GM19372 (cell line): ENCODE results near the gene FAM124B.
"Not testable (repeated sequence)": the region's sequence is repeated elsewhere in the genome, so short reads cannot be mapped to it uniquely, and the experiment has no call there.

Experiments
- ATAC-seq: cut with Tn5 transposase; IDR thresholded peaks from one replicate; pipeline ENCODE4 v1.9.1; 2021; ENCODE audit warnings: mild to moderate bottlenecking, low read depth, moderate library complexity; ENCODE audit not compliant: unreplicated experiment

FAM124B gene

GRCh38 chr2:224416656-224417360 lies 14.9 kb upstream of the FAM124B start:
- ATAC-seq, result no peak

DNA sequence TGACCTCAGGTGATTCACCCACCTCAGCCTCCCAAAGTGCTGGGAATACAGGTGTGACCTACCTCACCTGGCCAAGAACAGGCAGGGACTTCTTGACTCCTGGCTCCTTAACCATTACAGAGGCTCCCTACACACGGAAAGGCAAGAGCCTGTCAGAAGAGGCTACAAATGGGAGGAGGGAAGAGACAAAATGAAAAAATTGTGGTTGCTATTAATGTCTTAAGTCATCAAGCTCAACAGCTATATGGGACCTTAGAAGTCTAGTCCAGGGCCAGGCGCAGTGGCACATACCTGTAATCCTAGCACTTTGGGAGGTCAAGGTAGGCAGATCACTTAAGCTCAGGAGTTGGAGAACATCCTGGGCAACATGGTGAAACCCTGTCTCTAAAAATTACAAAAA lies 11.5 kb upstream of the FAM124B start:
- no peak for ATAC-seq

GRCh38 chr2:224412141-224413015 lies 10.5 kb upstream of the FAM124B start:
- no peak for ATAC-seq

DNA sequence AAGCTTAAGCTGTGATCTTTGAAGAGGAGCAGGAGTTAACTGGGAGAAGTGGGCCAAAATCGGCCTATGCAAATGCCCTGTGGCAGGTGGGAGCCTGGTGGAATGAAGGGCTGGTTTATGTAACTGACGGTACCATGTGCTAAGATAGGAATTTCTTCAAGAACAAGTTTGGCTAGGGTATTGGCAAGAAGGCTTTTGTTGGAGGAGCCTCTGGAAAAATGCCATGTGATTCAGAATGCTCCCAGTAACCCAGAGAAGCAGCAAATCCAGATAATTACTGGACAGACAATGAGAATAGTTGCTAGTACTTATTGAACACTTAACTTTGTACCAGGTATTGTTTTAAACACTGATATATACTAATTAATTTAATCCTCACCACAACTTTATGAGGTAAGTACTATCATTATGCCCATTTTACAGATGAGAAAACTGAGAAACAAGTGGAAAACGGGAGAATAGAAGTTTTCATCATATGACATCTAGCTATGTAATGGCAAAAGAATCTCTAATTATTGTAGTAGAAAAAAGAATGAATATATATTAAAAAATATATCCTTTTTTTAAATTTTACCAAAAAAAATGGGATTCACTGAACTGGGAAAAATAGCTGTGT lies 9.1 kb upstream of the FAM124B start:
- ATAC-seq, result no peak

GRCh38 chr2:224408676-224409075 lies 6.8 kb upstream of the FAM124B start:
- no peak for ATAC-seq

DNA sequence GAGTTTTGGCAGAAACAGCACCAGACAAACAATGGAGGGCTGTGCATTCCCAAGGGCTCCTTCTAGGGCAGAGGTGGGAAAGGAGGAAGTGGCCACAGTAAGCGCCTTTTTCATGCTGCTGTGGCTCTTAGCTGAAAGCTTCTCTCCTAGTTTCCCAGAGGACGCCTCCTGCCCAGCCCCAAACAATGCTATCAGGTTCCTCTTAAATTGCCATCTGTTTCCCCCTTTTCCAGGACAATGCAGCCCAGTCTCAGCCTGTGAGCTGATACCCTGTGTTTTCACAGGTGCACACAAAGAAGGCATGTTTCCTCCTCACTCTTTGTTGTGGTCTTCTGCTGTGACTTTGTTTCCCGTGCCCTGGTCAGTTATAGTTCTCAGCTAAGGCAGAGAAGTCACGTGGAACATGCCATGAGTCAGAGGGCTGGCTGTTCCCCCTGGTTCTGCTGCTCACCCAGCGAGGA lies 5.4 kb upstream of the FAM124B start:
- ATAC-seq, result no peak

GRCh38 chr2:224405841-224406370 lies 4.0 kb upstream of the FAM124B start:
- ATAC-seq, result no peak

DNA sequence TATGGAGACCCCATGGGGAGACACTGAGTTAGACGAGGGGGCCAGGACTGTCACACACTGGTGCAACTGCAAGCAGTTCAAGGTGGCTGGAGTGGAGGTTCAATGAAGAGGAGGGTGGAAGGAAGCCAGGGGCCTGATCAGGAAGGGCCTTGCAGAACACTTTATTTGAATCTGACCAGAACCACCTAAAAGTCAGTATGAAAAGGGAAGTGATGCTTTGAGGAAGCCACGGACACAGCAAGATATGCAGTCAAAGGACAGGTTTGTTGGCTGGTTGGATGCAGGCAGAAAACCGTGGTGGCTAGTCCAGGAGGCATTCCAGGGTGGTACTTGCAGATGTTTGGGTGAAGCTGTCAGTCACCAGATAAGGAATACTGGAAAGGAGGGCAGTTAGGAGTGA lies 3.5 kb upstream of the FAM124B start:
- ATAC-seq, result no peak

DNA sequence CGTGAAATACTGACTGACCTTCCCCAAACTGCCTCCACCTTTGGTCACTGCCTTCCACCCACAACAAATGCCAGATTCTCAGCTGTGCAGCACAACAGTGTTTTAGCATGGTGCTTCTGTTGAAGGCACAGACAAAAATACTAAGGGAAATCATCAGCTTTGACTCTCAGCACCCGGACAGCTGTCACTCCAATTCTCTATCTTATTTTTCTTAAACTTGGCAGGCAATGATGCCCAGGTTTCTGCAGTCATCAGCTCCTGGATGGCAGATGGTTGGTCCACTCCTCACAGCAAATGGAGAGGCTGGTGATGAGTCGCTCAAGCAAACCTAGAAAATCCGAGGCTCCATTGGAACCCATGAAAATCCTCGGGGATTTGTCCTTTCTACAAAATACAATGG lies 2.9 kb upstream of the FAM124B start:
- no peak for ATAC-seq

- ATAC-seq, result no peak
These were observed 1.8 kb upstream of the FAM124B start for GRCh38 chr2:224403657-224404056.

- no peak for ATAC-seq
These were observed 848 bp downstream of the FAM124B start for GRCh38 chr2:224400886-224401632.

DNA sequence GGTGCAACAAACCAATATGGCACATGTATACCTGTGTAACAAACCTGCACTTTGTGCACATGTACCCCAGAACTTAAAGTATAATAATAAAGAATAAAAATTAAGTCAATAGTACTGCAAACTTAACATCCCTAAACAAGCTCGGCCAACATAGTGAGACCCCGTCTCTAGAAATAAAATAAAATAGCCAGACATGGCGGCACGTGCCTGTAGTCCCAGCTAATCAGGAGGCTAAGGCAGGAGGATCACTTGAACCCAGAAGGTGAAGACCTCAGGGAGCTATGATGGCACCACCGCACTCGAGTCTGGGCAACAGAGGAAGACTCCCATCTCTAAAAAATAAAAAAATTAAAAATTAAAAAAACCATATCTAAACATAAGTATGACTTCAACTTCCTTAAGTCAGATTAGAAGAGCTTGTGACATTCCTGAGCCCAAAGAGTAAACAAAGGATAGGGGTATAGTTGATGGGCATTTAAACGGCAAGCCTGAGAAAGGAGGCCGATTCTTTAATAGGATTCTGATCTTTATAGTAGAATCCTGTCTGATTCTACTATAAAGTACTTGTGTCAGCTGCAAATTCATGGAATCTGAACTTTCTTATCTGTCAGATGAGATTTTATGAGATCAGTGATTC lies 1.6 kb downstream of the FAM124B start:
- no peak for ATAC-seq

DNA sequence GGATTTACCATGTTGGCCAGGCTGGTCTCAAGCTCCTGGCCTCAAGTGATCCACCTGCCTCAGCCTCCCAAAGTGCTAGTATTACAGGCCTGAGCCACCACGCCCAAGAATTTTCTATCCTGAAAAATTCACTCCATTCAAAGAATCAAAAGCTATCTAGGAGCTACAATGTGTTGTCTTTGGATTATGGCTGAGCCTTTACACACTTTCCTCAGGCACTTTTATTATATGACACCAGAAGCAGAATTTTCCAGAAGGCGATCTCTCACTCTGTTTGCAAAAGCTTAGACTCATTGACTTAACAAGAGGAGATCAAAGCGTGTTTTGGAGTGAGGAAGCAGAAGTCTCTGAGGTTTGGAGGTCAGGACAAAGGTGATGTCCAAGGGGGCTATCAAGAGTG lies 3.6 kb downstream of the FAM124B start:
- no peak for ATAC-seq

DNA sequence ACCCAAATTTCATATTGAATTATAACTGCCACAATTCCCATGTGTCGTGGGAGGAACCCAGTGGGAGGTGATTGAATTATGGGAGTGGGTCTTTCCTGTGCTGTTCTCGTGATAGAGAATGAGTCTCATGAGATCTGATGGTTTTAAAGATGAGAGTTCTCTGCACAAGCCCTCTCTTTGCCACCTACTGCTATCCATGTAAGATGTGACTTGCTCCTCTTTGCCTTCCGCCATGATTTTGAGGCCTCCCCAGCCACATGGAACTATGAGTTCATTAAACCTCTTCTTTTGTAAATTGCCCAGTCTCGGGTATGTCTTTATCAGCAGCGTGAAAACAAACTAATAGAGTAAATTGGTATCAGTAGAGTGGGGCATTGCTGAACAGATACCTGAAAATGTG lies 4.8 kb downstream of the FAM124B start:
- not testable (repeated sequence) for ATAC-seq

DNA sequence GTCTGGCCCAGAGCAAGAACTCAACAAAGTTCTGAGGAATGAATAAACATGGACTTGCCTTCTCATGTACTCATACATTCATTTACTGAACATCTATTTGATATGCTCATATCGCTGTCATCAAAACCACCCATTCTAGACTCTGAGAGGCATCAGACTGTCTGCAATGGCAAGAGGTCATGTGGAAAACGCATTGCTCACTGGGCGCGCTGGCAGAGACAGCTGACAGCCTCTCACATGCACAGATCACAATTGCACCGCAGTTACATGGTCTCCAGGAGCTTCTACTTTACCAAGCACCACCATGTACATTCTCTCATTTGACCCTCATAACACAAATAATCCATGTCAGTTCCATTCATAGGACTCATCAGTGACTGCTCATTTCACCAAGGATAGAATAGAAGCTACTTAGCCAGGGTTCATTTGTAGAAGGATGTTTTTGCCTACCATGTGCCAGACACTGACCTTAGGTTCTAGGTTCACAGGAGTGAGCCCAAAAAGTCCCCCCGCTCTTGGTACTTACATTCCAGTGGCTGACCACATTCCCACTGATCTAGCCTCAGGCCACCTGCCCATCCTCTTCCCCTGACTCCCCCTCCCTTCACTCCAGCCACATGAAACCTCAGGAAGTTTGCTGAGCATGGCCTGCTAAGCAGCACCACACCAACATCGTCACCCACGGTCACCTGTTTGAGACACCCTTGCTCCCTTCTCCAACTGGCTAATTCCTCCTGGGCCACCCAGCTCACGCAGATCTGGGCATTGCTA lies 6.1 kb downstream of the FAM124B start:
- no peak for ATAC-seq

- no peak for ATAC-seq
These were observed 8.6 kb downstream of the FAM124B start for GRCh38 chr2:224393157-224393872.

GRCh38 chr2:224392545-224392944 lies 9.4 kb downstream of the FAM124B start:
- ATAC-seq, result no peak

DNA sequence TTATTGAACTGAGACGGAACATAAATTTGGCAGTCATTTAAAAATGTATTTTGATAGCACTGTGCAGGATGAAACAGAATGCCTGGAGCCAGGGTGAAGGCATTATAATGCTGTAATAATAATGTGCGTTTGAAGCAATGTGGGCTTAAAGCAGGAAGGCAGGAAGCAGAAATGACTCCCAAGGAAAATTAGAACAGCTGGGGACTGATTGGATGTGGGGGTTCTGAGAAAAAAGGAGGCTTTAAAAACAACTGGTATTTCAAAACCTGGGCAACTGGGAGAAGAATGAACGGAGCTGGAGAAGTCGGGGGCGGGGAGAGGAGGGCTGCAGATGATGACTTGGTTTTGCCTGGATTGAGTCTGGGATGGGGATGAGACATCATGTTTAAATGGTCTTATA lies 12.6 kb downstream of the FAM124B start:
- ATAC-seq, result no peak

GRCh38 chr2:224386876-224387275 lies 15.0 kb downstream of the FAM124B start:
- ATAC-seq, result no peak
